HepG2 (cell line): ENCODE results near the gene RAB23. TPM values are rescaled to one million over a fixed set of nuclear protein-coding genes. Genes with fewer than 3 reads are reported as not detected.

Experiments used
- ATF7-NPFF ChIP-seq: sonication (generic); formaldehyde crosslinking; IDR thresholded peaks from 2 replicates; pipeline ENCODE4 v1.8.1; 2023; ENCODE audit warnings: mild to moderate bottlenecking, low read depth, missing genetic modification reagents, moderate library complexity
- DMAP1 ChIP-seq: IDR thresholded peaks from 2 replicates; pipeline ENCODE4 v1.6.1; 2016
- ELF4 ChIP-seq: sonication (generic); formaldehyde crosslinking; IDR thresholded peaks from 2 replicates; pipeline ENCODE4 v1.5.0; 2020; ENCODE audit warnings: missing genetic modification reagents, mild to moderate bottlenecking, moderate library complexity, borderline replicate concordance
- HCFC1 ChIP-seq: fragments of 150-350 bp; IDR thresholded peaks from 2 replicates; pipeline ENCODE4 v1.6.1; 2014; ENCODE audit warnings: low read depth, low read length
- MAFK ChIP-seq, 2 experiments: IDR thresholded peaks in 1 of 2; conservative IDR thresholded peaks in 1 of 2; 2 replicates each; pipeline ENCODE4 v1.6.1; 2011; ENCODE audit warnings: improper control_type of control experiment in 2 of 2, low read length in 2 of 2
- MZF1 ChIP-seq: sonication (generic); formaldehyde crosslinking; IDR thresholded peaks from 2 replicates; pipeline ENCODE4 v1.8.1; 2023; ENCODE audit warnings: mild to moderate bottlenecking, missing genetic modification reagents, borderline replicate concordance
- POLR2AphosphoS5 ChIP-seq: IDR thresholded peaks from 2 replicates; pipeline ENCODE4 v1.6.1; 2012; ENCODE audit warnings: low read depth, low read length
- SIN3A ChIP-seq: IDR thresholded peaks from 2 replicates; pipeline ENCODE4 v1.6.1; 2011; ENCODE audit warnings: low read depth, mild to moderate bottlenecking, control low read depth, low read length, borderline replicate concordance
- SMARCC2 ChIP-seq: fragments of 450-650 bp; IDR thresholded peaks from 2 replicates; pipeline ENCODE4 v1.6.1; 2017; ENCODE audit warnings: antibody characterized with exemption, mild to moderate bottlenecking
- SRSF9 ChIP-seq: fragments of 200-400 bp; formaldehyde crosslinking; IDR thresholded peaks from 2 replicates; pipeline ENCODE4 v1.6.1; 2018; ENCODE audit warnings: borderline replicate concordance, mild to moderate bottlenecking, low read depth, low read length; ENCODE audit not compliant: insufficient read depth, poor library complexity, severe bottlenecking
- SRY ChIP-seq: sonication (generic); formaldehyde crosslinking; IDR thresholded peaks from 2 replicates; pipeline ENCODE4 v1.8.0; 2022; ENCODE audit warnings: mild to moderate bottlenecking, missing genetic modification reagents
- SSRP1 ChIP-seq: IDR thresholded peaks from 2 replicates; pipeline ENCODE4 v1.6.1; 2016; ENCODE audit warnings: control low read depth
- STAG1 ChIP-seq: sonication (generic); formaldehyde crosslinking; IDR thresholded peaks from 2 replicates; pipeline ENCODE4 v1.4.0; 2020; ENCODE audit warnings: missing genetic modification reagents
- SUZ12 ChIP-seq: fragments of 150-350 bp; IDR thresholded peaks from 2 replicates; pipeline ENCODE4 v1.6.1; 2014; ENCODE audit warnings: low read depth, low read length
- TAF1 ChIP-seq: sonication (generic); formaldehyde crosslinking; IDR thresholded peaks from 2 replicates; pipeline ENCODE4 v1.4.0; 2020; ENCODE audit warnings: missing genetic modification reagents
- ZFX ChIP-seq: sonication (generic); formaldehyde crosslinking; IDR thresholded peaks from 2 replicates; pipeline ENCODE4 v1.4.0; 2020; ENCODE audit warnings: mild to moderate bottlenecking, low read depth, missing genetic modification reagents, moderate library complexity
- ZMYM2 ChIP-seq: sonication (generic); formaldehyde crosslinking; IDR thresholded peaks from 2 replicates; pipeline ENCODE4 v1.8.0; 2022; ENCODE audit warnings: mild to moderate bottlenecking, missing genetic modification reagents
- ZNF24 ChIP-seq: fragments of 450-650 bp; IDR thresholded peaks from 2 replicates; pipeline ENCODE4 v1.6.1; 2017; ENCODE audit warnings: antibody characterized with exemption, mild to moderate bottlenecking
- ZNF350 ChIP-seq: sonication (generic); formaldehyde crosslinking; IDR thresholded peaks from 2 replicates; pipeline ENCODE4 v1.4.0; 2020; ENCODE audit warnings: mild to moderate bottlenecking, low read depth, missing genetic modification reagents, borderline replicate concordance
- ZNF383 ChIP-seq: sonication (generic); formaldehyde crosslinking; IDR thresholded peaks from 2 replicates; pipeline ENCODE4 v1.4.0; 2020; ENCODE audit warnings: missing genetic modification reagents, mild to moderate bottlenecking, borderline replicate concordance
- ZNF577 ChIP-seq: sonication (generic); formaldehyde crosslinking; IDR thresholded peaks from 2 replicates; pipeline ENCODE4 v1.4.0; 2020; ENCODE audit warnings: mild to moderate bottlenecking, low read depth, missing genetic modification reagents, borderline replicate concordance
- ZNF737 ChIP-seq: sonication (generic); formaldehyde crosslinking; IDR thresholded peaks from 2 replicates; pipeline ENCODE4 v1.5.0; 2020; ENCODE audit warnings: missing genetic modification reagents, mild to moderate bottlenecking, borderline replicate concordance
- ZNF772 ChIP-seq: sonication (generic); formaldehyde crosslinking; IDR thresholded peaks from 2 replicates; pipeline ENCODE4 v1.5.0; 2020; ENCODE audit warnings: mild to moderate bottlenecking, missing genetic modification reagents
- ZNF792 ChIP-seq: IDR thresholded peaks from 2 replicates; pipeline ENCODE4 v1.6.1; 2016
- polyA plus RNA-seq, 8 experiments: library from polyadenylated mRNA; depleted of rRNA in 3 of 8; stranded (reverse) in 7 of 8; unstranded in 1 of 8; fragments of >200 nt; fragmentation: Illumina TruSeq in 4 of 8; extraction: Trizol in 4 of 8; gene quantifications; 2 replicates each; pipeline versions ENCODE4 v1.2.1 to v1.2.3, GENCODE V29; 2011 to 2016; ENCODE audit warnings: low read depth in 4 of 8, missing spikeins in 1 of 8, mixed read lengths in 1 of 8; ENCODE audit not compliant: insufficient read depth in 1 of 8
- total RNA-seq, 5 experiments: library from RNA; depleted of rRNA; stranded (reverse); fragments of >200 nt; fragmentation: Illumina TruSeq; extraction: Trizol; gene quantifications; 2 replicates each; pipeline ENCODE4 v1.2.3, GENCODE V29; 2016; ENCODE audit warnings: low read depth in 1 of 5
- TF ChIP-seq, protein P1 (sequence below): fragments of 450-650 bp; IDR thresholded peaks from 2 replicates; pipeline ENCODE4 v1.6.1; 2016
- TF ChIP-seq, protein P2 (sequence below): sonication (generic); formaldehyde crosslinking; IDR thresholded peaks from 2 replicates; pipeline ENCODE4 v1.5.1; 2020; ENCODE audit warnings: mild to moderate bottlenecking, moderate library complexity, missing genetic modification reagents
- TF ChIP-seq, protein P3 (sequence below): sonication (generic); formaldehyde crosslinking; IDR thresholded peaks from 2 replicates; pipeline ENCODE4 v1.5.0; 2020; ENCODE audit warnings: mild to moderate bottlenecking, missing genetic modification reagents

Gene RAB23
- total and polyA plus RNA-seq, 2 of the 13 experiments (the other 11 are each of a cell fraction or from before 2014, with no cell fraction given) = 5.5 to 16.4 TPM

- TF ChIP-seq ZFX (CRISPR knock-in tag) (no peak; the same call in 1 of the 2 replicates), HCFC1 (no peak), ELF4 (CRISPR knock-in tag) (0 out of 2 replicates have a peak, but pooled peaks have one; percentile 9), STAG1 (CRISPR knock-in tag) (peak; percentile 5; the same call in 1 of the 2 replicates), SUZ12 (no peak), SRSF9 (no peak), POLR2AphosphoS5 (no peak), SIN3A (0 out of 2 replicates have a peak, but pooled peaks have one; percentile 6), ZNF737 (CRISPR knock-in tag) (no peak; the same call in 1 of the 2 replicates), ZNF350 (CRISPR knock-in tag) (0 out of 2 replicates have a peak, but pooled peaks have one; percentile 51), ZNF383 (no peak), SMARCC2 (no peak), ZNF792 (CRISPR knock-in tag) (no peak; the same call in 1 of the 2 replicates), ZNF577 (CRISPR knock-in tag) (no peak), SSRP1 (CRISPR knock-in tag) (no peak), TAF1 (CRISPR knock-in tag) (no peak), ZMYM2 (CRISPR knock-in tag) (no peak), MZF1 (CRISPR knock-in tag) (no peak), ATF7-NPFF (no peak), DMAP1 (no peak; the same call in 1 of the 2 replicates), ZNF24 (no peak), MAFK (conservative IDR thresholded peaks at IDR 0.05 in 1 of 2, IDR thresholded peaks at IDR 0.05 in 1 of 2; ENCODE audit: low read length in 2 of 2) (no peak), SRY (no peak; the same call in 1 of the 2 replicates), ZNF772 (0 out of 2 replicates have a peak, but pooled peaks have one; percentile 17)
- TF ChIP-seq, protein P1, sequence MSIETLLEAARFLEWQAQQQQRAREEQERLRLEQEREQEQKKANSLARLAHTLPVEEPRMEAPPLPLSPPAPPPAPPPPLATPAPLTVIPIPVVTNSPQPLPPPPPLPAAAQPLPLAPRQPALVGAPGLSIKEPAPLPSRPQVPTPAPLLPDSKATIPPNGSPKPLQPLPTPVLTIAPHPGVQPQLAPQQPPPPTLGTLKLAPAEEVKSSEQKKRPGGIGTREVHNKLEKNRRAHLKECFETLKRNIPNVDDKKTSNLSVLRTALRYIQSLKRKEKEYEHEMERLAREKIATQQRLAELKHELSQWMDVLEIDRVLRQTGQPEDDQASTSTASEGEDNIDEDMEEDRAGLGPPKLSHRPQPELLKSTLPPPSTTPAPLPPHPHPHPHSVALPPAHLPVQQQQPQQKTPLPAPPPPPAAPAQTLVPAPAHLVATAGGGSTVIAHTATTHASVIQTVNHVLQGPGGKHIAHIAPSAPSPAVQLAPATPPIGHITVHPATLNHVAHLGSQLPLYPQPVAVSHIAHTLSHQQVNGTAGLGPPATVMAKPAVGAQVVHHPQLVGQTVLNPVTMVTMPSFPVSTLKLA = no peak
- TF ChIP-seq, protein P2, sequence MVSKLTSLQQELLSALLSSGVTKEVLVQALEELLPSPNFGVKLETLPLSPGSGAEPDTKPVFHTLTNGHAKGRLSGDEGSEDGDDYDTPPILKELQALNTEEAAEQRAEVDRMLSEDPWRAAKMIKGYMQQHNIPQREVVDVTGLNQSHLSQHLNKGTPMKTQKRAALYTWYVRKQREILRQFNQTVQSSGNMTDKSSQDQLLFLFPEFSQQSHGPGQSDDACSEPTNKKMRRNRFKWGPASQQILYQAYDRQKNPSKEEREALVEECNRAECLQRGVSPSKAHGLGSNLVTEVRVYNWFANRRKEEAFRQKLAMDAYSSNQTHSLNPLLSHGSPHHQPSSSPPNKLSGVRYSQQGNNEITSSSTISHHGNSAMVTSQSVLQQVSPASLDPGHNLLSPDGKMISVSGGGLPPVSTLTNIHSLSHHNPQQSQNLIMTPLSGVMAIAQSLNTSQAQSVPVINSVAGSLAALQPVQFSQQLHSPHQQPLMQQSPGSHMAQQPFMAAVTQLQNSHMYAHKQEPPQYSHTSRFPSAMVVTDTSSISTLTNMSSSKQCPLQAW (CRISPR knock-in tag) = peak; percentile 77
- TF ChIP-seq, protein P3, sequence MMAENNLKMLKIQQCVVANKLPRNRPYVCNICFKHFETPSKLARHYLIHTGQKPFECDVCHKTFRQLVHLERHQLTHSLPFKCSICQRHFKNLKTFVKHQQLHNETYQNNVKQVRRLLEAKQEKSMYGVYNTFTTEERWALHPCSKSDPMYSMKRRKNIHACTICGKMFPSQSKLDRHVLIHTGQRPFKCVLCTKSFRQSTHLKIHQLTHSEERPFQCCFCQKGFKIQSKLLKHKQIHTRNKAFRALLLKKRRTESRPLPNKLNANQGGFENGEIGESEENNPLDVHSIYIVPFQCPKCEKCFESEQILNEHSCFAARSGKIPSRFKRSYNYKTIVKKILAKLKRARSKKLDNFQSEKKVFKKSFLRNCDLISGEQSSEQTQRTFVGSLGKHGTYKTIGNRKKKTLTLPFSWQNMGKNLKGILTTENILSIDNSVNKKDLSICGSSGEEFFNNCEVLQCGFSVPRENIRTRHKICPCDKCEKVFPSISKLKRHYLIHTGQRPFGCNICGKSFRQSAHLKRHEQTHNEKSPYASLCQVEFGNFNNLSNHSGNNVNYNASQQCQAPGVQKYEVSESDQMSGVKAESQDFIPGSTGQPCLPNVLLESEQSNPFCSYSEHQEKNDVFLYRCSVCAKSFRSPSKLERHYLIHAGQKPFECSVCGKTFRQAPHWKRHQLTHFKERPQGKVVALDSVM (CRISPR knock-in tag) = no peak
Measured at GRCh38 chr6:57221191-57221935, 744 bp downstream of the RAB23 start (continued).
